GM19468 (cell line): ENCODE data around the gene TCL1B.
"Not testable (repeated sequence)": the region's sequence is repeated elsewhere in the genome, so short reads cannot be mapped to it uniquely, and the experiment has no call there.

ENCODE experiments used
- ATAC-seq: cut with Tn5 transposase; IDR thresholded peaks from one replicate; pipeline ENCODE4 v1.9.1; 2021; ENCODE audit warnings: mild to moderate bottlenecking, moderate library complexity, moderate number of reproducible peaks; ENCODE audit not compliant: unreplicated experiment; ENCODE audit errors: extremely low read depth

The TCL1B gene

DNA sequence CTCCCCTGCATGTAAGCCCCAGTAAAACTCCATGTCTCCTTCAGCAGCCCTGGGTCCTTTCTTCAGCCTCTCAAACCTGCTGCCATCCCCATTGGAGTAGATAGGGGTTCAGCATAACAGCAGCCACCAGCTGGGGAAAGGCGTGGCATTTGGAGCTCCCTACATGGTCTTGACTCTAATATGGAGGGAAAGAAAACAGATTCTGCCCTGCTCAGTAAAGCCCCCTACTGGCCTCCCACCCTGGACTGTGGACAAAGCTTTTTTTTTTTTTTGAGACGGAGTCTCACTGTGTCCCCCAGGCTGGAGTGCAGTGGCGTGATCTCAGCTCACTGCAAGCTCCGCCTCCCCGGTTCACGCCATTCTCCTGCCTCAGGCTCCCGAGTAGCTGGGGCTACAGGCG, 20.7 kb upstream of the TCL1B start:
- not testable (repeated sequence) for ATAC-seq

DNA sequence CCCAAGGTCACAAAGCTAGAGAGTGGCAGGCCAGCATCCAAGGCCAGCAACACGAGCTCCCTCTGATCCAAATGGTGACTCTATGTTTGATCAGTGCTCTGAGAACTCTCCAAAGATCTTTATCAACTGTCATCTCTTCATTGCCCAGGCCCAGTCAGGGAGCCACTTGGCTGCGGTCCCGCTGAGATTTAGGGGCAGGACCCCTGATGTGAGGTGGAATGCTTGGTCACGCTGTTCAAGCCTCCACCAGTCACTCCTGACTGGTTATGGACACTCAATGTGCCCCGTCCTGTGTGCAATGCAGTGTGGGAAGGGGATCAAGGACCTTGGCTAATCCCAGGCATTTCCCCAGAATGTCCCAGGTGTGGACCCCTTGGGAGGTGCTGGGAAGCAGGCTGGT, 19.8 kb upstream of the TCL1B start:
- ATAC-seq, result no peak

DNA sequence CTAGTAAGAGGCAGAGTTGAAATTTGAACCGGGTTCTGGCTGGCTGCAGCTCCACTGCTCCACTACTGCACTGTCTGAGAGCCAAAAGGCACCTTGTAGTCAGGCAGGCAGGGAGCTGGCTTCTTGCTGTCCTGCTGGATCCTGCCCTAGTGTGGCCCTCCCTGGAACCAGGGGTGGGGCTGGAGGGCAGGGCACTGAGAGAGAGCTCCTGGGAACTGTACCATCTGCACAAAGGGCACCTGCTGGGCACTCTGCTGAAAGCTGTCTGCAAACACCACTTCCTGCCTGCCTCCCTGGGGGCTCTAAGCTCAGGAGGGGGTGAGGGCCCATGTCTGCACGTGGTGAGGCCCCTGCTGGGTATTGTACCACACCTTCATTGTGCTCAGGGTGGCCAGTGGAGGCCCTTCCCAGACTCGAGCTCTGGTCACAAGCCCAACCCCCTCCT, 19.0 kb upstream of the TCL1B start:
- ATAC-seq, result no peak

DNA sequence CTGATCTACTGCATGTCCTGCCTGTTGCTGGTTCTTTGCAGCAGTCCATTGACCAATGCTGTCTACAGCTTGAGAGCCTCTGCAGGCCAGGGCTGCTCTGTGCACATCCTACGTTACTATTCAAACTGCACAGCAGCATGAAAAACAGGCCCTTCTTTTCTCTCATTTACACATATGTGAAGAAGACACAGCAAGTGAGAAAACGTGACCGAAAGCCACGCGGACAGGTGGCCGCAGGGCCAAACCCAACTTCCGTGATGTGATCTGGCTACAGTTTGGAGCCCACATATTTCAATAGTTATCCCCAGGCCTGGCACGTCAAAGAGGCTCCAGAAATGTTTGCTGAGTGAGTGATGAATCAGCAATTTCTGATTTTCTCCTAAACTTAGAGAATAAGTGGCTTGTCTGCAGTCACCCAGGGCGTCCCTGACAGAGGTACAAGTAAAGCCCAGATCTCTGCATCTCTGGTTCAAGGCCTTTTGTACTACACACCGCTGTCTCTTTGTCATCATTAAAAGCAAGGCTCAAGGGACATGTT, 17.9 kb upstream of the TCL1B start:
- ATAC-seq, result peak; percentile 23

DNA sequence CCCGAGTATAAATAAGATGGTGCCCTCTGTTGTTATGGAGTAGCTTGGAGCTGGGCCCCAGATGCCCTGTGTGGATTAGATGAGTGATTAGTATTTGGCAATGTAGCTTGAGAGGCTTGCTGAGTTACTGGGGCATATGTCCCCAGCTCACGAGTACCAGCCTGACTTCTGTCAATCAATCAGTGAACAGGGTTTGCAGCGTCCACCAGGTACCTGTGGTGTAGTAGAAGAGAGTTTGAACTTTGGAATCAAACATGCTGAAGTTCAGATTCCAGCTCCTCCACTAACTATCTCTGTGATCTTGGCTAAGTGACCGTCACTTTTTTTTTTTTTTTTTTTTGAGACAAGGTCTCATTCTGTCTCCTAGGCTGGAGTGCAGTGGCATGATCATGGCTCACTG, 11.6 kb upstream of the TCL1B start:
- ATAC-seq, result no peak

DNA sequence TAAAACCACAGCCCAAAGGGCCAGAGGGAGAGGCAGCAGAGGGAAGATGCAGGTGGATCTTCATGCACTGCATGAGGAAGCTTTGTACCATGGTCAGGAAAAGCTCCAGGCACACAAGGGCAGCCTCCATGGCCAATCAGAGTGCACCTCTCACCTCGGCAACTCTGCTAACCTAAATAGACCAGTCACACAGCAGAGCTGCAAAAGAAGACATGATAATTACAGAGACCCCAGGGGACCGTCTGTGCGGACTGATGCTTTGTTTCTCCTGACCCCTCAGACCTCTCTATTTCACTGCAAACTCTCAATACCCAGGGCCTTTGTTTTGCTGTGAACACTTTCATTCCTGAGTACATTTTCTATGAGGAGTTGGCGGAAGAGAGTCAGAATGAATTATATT, 10.7 kb upstream of the TCL1B start:
- ATAC-seq, result no peak

DNA sequence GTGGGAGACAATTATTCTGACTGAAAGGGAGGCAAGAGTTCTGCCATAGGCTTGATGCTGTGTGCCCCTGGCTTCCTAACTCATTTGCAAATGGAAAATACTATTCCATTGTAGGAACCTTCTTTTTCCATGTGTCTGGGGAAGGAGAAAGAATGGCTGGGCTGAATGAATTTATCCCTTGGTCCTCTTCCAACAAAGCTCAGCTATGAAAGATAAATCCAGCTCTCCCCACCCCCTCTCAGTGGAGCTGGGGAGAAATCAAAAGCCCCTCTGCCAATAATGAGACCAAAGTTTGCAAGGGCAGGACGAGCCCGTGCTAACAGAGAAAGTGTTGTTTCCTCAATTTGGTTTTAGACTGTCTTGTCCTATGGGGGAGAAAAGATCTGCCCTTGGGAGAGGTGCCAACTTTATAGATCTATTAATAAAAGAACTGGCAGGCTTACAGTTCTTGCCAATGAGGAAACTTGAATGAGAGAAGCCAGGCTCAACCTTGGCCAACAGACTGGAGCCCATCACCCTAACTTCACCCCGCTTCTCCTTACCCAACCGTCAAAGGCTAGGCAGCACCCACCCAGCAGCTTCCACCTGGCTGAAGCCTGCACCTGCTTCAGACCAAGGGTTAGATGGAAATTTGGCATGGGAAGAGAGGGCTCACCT, 8.9 kb upstream of the TCL1B start:
- no peak for ATAC-seq

DNA sequence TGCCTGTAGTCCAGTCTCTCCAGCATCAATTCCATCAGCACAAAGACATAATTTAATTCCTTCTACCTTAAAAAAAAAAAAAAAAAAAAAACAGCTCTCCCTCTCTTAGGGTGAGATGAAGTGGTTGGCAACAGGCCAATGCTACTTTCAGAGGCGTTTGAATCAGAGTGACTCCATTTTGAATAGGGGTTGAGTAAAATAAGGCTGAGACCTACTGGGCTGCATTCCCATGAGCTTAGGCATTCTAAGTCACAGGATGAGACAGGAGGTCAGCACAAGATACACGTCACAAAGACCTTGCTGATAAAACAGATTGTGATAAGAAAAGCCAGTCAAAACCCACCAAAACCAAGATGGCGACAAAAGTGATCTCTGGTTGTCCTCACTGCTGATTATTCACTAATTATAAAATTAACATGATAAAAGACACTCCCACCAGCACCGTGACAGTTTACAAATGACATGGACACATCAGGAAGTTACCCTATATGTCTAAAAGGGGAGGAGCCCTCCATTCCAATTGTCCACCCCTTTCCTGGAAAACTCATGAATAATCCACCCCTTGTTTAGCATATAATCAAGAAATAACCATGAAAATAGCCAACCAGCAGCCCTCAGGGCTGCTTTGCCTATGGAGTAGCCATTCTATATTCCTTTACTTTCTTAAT, 6.9 kb upstream of the TCL1B start:
- ATAC-seq, result no peak

DNA sequence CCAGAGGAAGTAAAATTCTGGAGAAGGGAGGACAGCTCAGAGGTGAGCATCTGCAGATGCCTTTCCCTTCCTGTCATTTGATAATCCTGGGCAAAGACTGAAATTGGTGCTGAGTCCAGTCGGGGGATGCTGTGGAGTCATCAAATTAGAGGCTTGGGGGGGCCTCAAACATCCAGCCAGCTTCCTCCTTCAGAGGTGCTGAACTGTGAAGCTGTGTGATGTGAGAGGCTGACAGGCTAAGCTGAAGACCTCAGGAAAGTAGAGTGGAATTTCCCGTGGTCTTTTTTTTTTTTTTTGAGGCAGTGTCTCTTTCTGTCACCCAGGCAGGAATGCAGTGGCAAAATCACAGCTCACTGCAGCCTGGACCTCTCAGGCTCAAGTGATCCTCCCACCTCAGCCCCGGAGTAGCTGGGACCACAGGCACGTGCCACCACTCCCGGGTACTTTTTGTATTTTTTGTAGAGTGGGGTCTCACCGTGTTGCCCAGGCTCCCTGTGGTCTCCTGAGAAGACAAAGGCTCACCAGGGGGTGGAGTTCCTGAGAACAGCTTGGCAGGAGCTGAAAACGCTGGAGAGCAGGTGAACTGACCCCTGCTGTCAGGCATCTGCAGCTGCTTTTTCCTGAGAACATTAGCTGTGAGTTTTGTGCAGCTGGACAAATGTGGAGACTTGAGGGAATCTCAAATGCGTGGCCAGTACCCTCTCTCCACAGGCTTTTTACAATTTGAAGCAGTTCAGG, 6.1 kb upstream of the TCL1B start:
- no peak for ATAC-seq

DNA sequence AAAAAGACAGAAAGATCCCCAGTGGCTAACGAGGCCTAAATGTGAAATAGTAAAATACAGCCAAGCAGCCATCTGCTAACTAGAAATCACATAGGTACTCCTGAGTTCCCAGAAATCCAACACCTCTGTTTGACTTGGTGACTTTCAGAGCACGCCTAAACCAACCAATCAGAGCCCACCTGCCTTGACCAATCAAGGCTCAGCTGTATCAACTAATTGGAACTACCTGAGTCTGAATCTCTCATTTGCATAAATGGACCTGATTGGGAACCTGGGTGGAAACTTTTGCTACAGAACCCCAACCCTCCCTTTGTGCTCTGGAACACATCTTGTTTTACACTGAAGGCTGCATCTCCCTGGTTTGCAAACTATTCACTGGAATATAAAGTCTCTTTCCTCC, 5.1 kb upstream of the TCL1B start:
- no peak for ATAC-seq

DNA sequence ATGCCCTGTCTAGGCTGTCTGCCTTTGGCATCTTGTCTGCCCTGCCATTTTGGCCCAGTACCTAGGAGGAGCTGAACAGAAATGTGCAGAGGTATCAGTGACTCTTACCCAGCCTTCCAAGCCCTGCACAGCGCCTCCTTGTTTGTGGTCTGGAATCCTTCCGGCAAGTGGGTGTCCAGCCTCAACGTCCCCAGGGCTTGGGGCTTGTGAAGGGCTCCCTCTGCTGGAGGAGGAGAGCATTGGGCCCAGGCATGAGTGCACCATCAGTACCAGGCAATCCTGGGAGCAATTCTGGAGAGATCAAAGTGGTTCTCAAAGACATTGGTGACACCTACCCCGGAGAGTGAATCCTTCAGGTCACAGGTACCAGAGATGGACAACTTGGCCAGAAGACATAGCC, 2.4 kb upstream of the TCL1B start:
- ATAC-seq, result no peak

DNA sequence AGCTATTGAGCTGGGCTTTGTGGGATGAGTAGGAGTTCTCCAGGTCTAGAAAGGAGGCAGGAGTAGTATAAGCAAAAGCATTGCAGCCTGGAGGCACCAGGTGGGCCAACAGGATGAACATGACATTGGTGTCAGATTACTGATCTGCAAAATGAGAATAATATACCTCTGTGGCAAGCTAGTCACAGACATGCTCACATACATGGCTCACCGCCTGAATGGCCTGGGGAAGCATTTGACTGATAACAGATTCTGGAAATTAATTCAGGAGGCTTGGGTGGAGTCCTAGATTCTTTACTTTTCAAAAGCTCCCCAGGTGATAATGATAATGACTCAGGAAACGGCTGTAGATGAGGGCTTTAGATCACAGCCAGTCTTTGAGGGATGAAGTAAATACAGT, 709 bp downstream of the TCL1B start:
- ATAC-seq, result no peak

DNA sequence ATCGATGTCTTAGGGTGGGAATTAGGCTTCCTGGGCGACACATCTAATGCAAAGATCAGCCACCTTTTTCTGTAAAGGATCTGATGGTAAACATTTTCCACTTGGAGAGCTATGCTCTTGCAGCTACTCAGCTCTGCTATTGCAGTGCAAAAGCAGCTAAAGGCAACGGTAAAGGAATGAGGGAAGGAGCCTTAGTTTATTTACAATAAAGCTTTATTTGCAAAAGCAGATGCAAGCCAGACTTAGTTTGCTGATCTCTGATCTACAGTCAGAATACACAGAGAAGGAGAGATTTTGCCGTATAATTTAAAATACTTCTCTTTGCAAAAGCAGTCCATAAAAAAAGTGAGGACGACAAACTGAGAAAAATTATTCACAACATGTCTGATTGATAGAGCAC, 3.2 kb downstream of the TCL1B start:
- no peak for ATAC-seq

DNA sequence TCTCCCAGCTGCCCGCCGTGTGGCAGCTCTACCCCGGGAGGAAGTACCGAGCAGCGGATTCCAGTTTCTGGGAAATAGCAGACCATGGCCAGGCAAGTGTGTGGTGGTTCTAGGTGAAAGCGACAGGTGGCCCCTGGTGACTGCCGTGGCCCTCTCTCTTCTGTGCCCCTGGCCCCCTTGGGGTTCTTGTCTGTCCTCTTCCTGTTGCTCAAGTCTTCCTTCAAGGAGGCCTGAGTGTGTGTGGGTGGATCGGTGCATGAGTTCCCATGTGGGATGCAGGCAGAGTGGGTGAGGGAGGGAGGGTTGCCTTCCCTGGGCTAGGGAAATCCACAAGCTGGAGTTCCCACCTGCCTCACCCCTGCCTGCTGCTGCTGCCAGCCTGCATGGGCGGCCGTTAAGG, 4.6 kb downstream of the TCL1B start:
- ATAC-seq, result no peak

DNA sequence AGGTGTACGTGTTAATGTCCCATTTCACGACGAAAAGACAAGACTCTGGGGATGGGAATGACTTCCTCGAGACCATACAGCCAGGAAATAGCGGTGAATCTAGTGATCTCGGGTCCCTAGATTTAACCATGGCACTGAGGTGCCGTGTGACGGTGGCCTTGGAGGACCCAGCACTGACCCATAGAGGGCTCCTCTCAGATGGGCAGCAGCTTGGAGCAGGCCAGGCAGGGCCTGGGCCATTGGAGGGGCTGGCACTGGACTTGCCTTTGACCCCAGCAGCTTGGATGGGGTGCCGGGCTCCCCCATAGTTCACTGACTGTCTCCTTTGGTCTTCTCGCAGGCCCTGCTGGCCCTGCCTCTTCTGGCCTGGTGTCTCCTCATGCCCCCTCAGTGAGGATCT, 5.4 kb downstream of the TCL1B start:
- no peak for ATAC-seq

DNA sequence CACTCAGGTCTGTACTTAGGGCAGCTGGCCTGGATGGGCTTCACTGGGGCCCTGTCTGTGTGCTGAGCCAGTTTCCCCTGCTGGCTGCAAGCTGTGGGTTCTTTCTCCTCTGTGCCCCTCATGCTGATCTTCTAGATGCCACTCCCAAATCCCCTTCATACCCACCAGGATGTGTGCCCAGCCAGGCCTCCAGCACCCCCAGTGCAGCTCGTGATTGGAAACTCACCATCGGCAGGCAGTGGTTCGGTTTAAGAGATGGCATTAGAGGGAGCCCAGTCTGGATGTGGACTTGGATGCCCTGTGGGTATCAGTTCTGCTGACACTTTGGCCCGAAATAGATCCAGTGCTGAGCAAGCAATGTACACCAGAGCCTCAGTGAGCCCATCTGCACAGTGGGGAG, 5.9 kb downstream of the TCL1B start:
- no peak for ATAC-seq

DNA sequence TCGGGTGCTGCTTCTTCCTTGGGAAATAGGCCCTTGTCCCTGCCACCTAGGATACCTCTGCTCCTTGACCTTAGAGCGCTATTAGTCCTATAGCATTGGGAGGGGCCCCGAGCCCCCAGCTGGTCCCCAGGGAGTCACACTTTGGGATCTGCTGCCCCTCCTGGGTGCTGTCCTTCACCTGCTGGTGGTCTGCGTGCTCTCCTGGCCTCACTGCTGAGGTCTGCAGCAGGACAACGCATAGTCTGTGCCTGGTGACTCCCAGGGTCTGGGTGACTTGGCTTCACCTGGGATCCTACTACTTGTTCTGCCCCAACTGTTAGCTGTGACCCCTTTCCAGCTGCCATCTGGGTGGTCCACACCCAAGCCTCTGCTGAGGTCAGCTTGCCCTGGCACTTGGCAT, 8.8 kb downstream of the TCL1B start:
- no peak for ATAC-seq

DNA sequence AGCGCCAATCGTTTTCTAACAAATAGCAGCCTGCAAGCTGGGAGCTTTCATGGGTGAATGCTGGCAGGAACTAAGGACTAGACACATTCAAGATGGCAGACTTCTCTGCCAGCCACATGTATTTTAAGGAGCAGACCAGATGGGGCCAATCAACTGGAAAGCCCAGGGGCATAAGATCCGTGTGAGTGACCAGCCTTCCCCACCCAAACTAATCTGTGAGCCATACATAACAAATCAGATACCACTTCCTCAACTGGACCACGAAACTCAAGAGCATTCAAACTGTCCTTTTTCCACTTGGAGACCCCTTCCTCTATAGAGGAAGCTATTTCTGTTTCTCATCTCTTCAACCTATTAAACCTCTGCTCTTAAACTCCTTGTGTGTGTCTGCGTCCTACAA, 9.7 kb downstream of the TCL1B start:
- ATAC-seq, result no peak

DNA sequence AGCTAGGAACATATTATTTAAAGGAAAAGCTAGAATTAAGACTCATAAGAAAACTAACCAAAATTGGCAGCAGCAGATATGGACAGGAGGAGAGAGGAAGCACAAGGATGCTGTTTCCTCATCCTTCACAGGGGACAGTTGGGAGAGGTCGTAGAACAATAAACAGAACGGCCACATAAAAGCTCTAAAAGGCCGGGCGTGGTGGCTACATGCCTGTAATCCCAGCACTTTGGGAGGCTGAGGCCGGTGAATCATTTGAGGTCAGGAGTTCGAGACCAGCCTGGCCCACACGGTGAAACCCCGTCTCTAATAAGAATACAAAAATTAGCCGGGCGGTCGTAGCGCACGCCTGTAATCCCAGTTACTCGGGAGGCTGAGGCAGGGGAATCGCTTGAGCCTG, 10.5 kb downstream of the TCL1B start:
- no peak for ATAC-seq

DNA sequence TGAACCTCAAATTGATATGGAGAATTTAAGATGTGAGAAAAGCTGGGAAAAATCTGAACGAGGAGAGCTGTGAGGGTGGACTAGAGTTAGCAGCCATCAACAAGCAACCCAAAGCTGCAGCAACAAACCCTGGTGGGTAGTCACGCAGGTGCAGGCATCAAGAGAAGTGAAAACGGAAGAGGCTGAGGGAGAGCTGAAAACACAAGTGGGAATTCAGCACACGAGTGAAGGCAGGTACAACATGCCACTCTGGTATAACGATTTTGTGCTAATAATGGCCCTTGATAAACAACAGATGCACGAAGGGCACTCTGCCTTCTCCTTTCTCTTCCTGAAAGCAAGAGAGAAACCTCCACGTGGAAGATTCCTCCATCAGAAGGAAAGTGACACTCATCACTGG, 11.5 kb downstream of the TCL1B start:
- peak; percentile 52 for ATAC-seq

DNA sequence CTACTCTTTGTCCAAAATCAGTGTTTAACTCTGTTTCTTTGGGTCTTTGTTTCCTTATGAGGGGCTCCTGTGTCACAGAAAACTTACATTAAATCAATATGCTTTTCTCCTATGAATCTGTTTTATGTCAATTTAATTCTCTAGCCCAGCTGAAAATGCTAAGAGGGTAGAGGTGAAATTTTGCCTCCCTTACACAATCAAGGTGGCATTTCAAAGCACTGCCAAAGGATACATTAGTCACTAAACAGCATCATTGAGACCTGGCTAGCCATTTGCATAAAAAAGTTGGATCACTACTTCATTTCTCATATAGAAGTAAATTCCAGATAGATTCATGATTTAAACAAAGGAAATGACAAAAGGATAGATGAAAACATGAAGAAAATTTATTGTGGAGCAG, 12.1 kb downstream of the TCL1B start:
- no peak for ATAC-seq
